Duodenal mucosa (tissue), 2 donors: ENCODE results near the gene CEACAM4.

Source experiments
- H3K27ac ChIP-seq: one replicate; pipeline ENCODE4 v1.7.0; 2013; ENCODE audit warnings: low read depth, low read length
- H3K27me3 ChIP-seq, 2 donors: one replicate each; pipeline ENCODE4 v1.7.0; 2013; ENCODE audit warnings: low read length in 2 of 2, control low read depth in 1 of 2; ENCODE audit not compliant: insufficient read depth in 2 of 2, control insufficient read depth in 1 of 2
- H3K36me3 ChIP-seq, 2 donors: one replicate each; pipeline ENCODE4 v1.7.0; 2013; ENCODE audit warnings: low read length in 2 of 2, control low read depth in 1 of 2; ENCODE audit not compliant: insufficient read depth in 2 of 2, control insufficient read depth in 1 of 2
- H3K4me1 ChIP-seq, 2 donors: one replicate each; pipeline ENCODE4 v1.7.0; 2013; ENCODE audit warnings: low read length in 2 of 2, control low read depth in 1 of 2; ENCODE audit not compliant: insufficient read depth in 2 of 2, control insufficient read depth in 1 of 2
- H3K4me3 ChIP-seq, 2 donors: one replicate each; pipeline ENCODE4 v1.7.0; 2013; ENCODE audit warnings: low read length in 2 of 2, low read depth in 1 of 2
- H3K9ac ChIP-seq, 2 donors: one replicate each; pipeline ENCODE4 v1.7.0; 2013; ENCODE audit warnings: low read length in 2 of 2, low read depth in 1 of 2
- H3K9me3 ChIP-seq, 2 donors: one replicate each; pipeline ENCODE4 v1.7.0; 2013; ENCODE audit warnings: low read length in 2 of 2, control low read depth in 1 of 2; ENCODE audit not compliant: control insufficient read depth in 1 of 2

The CEACAM4 gene

GRCh38 chr19:41620171-41620570 is 6.7 kb downstream of the CEACAM4 start:
- Histone ChIP-seq H3K27ac (no peak overlapping the region), H3K9ac (no peak overlapping the region), H3K27me3 (peaks cover 0 to 3% of the 10 kb centered on the region in 2 donors), H3K4me1 (no peaks in the 10 kb centered on the region), H3K9me3 (no peaks in the 10 kb centered on the region), H3K4me3 (no peak overlapping the region), H3K36me3 (no peaks in the 10 kb centered on the region)

DNA sequence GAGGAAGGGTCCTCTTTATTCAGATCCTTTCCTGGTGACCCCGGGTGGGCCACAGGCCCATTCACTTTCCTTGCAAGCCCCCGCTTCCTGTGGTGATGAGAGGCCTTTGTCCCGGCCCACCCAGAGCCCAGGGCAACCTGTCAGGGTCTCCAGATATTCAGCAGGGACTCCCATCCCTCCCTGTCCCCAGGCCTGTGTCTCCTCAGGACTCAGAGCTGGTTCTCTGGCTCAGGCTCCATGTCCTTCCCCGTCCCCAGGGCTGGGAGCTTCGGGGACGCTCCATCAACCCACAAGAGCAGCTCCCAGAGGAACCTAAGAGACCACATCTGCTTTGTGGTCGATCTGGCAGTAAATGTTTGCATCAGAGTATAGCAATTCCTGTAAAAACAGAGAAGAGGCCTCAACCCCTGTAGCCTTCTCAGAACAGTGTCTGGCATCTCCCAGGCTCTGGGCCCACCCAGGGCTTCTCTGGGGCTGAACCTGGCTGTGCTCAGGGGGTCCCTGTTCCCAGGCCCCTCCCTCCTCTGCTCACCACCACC is 7.8 kb downstream of the CEACAM4 start:
- Histone ChIP-seq H3K27ac (no peak overlapping the region), H3K9me3 (no peaks in the 10 kb centered on the region), H3K27me3 (peaks cover 0 to 3% of the 10 kb centered on the region in 2 donors)

DNA sequence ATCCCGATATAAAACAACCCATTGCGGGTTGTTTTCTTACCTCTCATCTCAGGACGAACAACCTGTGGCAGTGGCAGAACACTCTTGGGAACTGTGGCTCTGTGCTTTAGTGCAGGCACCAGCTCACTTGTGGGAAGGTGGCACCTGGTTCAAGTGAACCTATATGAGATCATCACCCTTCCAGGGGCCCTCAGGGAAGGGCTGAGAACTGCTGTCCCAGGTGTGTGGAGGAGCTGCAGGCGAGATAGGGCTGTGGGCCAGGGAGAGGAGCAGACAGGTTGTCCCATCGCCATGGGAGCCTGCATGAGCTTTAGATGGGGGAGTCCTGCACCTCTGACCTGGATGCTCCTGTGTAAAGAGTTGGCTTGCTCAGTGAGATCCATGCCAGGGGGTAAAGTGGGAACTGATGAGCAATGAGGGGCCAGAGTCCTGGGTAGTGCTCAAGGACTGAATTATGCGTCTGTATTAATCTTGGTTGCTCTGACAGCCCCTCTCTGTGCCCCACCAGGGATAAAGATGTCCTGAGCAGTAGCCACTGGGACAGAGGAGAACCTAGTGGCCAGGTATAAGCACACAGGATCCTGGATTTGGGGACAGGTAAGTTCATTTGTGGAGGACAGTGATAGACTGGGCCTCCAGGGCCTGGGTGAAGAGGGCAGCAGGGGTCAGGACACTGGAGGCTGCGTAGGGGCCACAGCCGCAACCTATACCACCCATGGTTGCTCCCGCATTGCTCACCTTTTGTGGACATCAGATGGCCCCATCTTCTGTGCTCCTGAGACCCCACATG is 8.7 kb downstream of the CEACAM4 start:
- H3K27me3 ChIP-seq, result peaks cover 0 to 3% of the 10 kb centered on the region in 2 donors
- H3K4me1 ChIP-seq, result no peaks in the 10 kb centered on the region
- no peak overlapping the region for H3K27ac ChIP-seq
- no peaks in the 10 kb centered on the region for H3K9me3 ChIP-seq
- H3K36me3 ChIP-seq, result no peaks in the 10 kb centered on the region
- no peak overlapping the region for H3K9ac ChIP-seq
- H3K4me3 ChIP-seq, result no peak overlapping the region

More for the DNA sequence above, 7.8 kb downstream of the CEACAM4 start:
- no peak overlapping the region for H3K9ac ChIP-seq
- H3K4me3 ChIP-seq, result no peak overlapping the region
- H3K4me1 ChIP-seq, result no peaks in the 10 kb centered on the region
- H3K36me3 ChIP-seq, result no peaks in the 10 kb centered on the region

DNA sequence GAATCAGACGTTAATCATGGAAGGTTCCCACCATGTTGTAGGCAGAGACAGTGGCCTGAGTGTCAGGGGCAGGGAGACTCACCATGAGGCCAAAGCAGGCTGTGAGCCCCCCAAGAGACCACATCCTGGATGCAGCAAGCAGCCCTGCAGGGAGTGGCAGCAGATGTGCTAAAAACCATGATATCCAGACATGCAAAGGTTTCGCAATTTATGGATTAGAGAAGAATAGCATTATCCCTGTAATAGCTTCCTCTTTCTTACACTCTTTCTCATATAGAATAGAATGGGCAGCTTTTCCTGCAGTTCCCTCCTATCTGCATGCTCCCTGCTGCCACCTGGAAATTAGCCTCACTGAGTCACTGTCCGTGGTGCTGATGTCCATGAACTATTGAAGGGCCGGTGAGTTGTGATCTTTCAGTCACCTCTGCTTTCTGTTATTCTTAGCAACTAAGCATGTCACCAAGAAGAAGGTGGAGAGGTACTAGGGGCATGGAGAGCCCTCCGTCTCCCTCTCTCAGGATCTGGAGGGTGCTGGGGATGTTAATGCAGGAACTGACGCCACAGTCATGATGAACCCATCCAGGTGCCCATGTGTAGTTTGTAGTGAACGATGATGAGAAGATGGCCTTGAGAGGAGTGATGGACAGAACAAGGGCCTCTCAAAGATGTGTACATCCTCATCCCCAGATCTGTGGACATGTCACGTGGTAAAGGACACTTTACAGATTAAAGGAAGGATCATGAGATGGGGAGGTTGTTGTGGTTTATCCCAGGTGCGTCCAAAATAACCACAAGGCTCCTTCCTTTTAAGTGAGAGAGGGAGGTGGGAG is 9.9 kb downstream of the CEACAM4 start:
- Histone ChIP-seq H3K4me1 (no peaks in the 10 kb centered on the region), H3K9ac (no peak overlapping the region), H3K36me3 (no peaks in the 10 kb centered on the region), H3K4me3 (no peak overlapping the region), H3K27ac (no peak overlapping the region), H3K27me3 (peaks cover 0 to 3% of the 10 kb centered on the region in 2 donors), H3K9me3 (no peaks in the 10 kb centered on the region)

DNA sequence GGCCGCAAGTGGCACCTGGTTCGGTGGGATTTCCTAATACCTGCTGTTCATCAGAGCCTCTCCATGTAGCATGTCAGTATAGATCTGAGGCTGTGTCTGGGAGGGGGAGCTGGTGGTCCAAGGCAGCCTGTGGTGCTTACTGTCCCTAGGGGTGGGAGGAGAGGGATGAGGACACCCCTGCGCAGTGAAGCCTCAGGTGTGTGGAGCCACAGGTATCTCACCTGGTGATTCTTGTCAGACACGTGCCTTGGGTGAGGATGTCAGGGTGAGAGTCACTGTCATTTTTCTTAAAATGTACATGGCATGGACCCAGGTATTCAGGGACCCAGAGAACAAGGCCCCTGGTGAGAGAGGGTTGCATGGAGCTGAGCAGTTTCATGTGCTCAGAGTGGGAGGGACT is 11.7 kb downstream of the CEACAM4 start:
- Histone ChIP-seq H3K4me1 (no peaks in the 10 kb centered on the region), H3K27me3 (peaks cover 0 to 5% of the 10 kb centered on the region in 2 donors), H3K9ac (no peak overlapping the region), H3K9me3 (no peaks in the 10 kb centered on the region), H3K4me3 (no peak overlapping the region), H3K36me3 (no peaks in the 10 kb centered on the region), H3K27ac (no peak overlapping the region)

- H3K27ac ChIP-seq, result no peak overlapping the region
- no peak overlapping the region for H3K4me3 ChIP-seq
- no peaks in the 10 kb centered on the region for H3K4me1 ChIP-seq
- H3K9ac ChIP-seq, result no peak overlapping the region
- H3K9me3 ChIP-seq, result no peaks in the 10 kb centered on the region
- H3K36me3 ChIP-seq, result no peaks in the 10 kb centered on the region
- H3K27me3 ChIP-seq, result peaks cover 0 to 6% of the 10 kb centered on the region in 2 donors
Observed at GRCh38 chr19:41612483-41612882, 14.4 kb downstream of the CEACAM4 start.

DNA sequence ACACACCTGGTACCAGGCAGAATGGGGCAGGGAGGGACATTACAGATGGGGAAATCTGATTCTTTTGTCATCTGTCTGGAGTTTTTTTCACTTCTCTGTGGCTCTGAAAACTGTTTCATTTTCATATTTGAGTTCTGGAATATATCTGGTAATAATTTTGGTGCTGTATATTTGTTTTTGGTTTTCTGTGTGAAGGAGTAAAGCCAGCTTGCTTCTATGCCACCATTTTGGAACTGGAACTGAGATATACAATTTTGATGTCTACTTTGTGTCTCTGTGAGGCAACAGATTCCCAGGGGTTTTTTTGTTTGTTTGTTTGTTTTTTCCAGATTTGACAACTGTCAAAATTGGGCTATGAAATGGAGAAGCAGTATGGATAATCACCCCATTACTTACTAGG is 16.1 kb downstream of the CEACAM4 start:
- peaks cover 0 to 6% of the 10 kb centered on the region in 2 donors for H3K27me3 ChIP-seq
- no peak overlapping the region for H3K27ac ChIP-seq
- H3K4me1 ChIP-seq, result no peaks in the 10 kb centered on the region
- H3K36me3 ChIP-seq, result no peaks in the 10 kb centered on the region
- no peak overlapping the region for H3K9ac ChIP-seq
- H3K4me3 ChIP-seq, result no peak overlapping the region
- H3K9me3 ChIP-seq, result no peaks in the 10 kb centered on the region

- Histone ChIP-seq H3K36me3 (no peaks in the 10 kb centered on the region), H3K27ac (no peak overlapping the region), H3K9me3 (no peaks in the 10 kb centered on the region), H3K4me1 (no peaks in the 10 kb centered on the region), H3K9ac (no peak overlapping the region), H3K27me3 (peaks cover 0 to 6% of the 10 kb centered on the region in 2 donors), H3K4me3 (no peak overlapping the region)
Observed at GRCh38 chr19:41607668-41608067, 19.2 kb downstream of the CEACAM4 start.

DNA sequence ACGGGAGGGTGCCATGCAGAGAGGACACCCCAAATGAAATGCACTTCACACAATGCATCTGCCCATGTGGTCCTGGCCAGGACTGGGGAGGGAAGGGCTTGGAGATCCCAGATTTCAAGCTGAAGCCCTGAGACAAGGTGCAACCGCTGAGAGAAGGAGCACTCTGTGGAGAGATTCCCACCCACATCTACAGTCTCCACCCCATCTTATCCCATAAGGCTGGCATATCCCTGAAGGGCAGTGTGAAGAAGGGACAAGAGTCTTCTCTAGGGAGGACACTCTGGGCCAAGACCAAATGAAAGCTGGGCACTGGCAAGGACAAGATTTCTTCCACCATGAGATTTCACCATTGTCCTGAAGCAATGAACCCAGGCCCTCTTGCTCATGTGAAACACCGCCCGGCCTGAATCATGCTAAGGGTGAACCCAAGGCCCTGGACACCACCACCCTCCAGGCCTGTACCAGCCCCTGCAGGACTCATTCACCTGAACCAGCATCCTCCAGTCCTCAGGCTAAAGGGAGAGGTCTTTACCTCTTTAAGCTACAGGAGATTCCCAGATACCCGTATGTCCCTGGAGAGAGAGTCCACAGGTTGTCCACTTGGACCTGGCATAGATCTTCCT is 20.5 kb downstream of the CEACAM4 start:
- no peak overlapping the region for H3K9ac ChIP-seq
- H3K4me1 ChIP-seq, result no peaks in the 10 kb centered on the region
- no peaks in the 10 kb centered on the region for H3K36me3 ChIP-seq
- no peaks in the 10 kb centered on the region for H3K9me3 ChIP-seq
- peaks cover 0 to 6% of the 10 kb centered on the region in 2 donors for H3K27me3 ChIP-seq
- H3K27ac ChIP-seq, result no peak overlapping the region
- H3K4me3 ChIP-seq, result no peak overlapping the region

DNA sequence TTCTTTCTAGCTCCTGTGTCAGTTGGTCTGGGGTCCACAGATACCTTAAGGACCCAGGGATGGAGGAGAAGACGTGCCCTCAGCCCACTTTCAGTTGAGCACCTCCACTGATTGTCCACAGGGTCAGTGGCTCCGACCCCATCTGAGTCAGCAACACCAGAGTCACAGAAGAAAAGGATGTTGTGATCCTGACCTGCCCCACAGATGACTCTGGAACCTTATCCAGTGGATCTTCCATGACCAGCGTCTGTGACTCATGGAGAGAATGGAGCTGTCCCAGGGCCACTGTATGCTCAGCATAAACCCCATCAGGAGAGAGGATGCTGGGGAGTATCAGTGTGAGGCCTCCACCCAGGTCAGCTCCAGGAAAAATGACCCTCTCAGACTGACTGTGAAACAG is 22.0 kb downstream of the CEACAM4 start:
- Histone ChIP-seq H3K9ac (no peak overlapping the region), H3K9me3 (no peaks in the 10 kb centered on the region), H3K27me3 (no peaks in the 10 kb centered on the region), H3K4me3 (no peak overlapping the region), H3K36me3 (no peaks in the 10 kb centered on the region), H3K4me1 (no peaks in the 10 kb centered on the region), H3K27ac (no peak overlapping the region)
